Fibroblast of lung (primary cell): ENCODE results near the gene C10orf67. TPM values are rescaled to one million over a fixed set of nuclear protein-coding genes. Genes with fewer than 3 reads are reported as not detected.
A peak's percentile ranks its signal among the peaks of the same experiment; 100 is the strongest.

ENCODE experiments used
- DNase-seq, 2 donors: peaks; one replicate each; pipeline versions ENCODE4 v3.0.0 to v3.0.0-alpha.2; 2010; ENCODE audit warnings: low read depth in 2 of 2
- H2AFZ ChIP-seq: 2 replicates; pipeline ENCODE4 v1.5.1; 2012; ENCODE audit warnings: low read length, control low read depth, inconsistent platforms
- H3K27ac ChIP-seq: 2 replicates; pipeline ENCODE4 v1.5.1; 2011; ENCODE audit warnings: low read length, control low read depth; ENCODE audit not compliant: insufficient read depth
- H3K27me3 ChIP-seq: 2 replicates; pipeline ENCODE4 v1.5.1; 2011; ENCODE audit warnings: mild to moderate bottlenecking, low read length; ENCODE audit not compliant: control insufficient read depth, insufficient read depth
- H3K36me3 ChIP-seq: 2 replicates; pipeline ENCODE4 v1.5.1; 2011; ENCODE audit warnings: low read length; ENCODE audit not compliant: control insufficient read depth, insufficient read depth
- H3K4me1 ChIP-seq: 2 replicates; pipeline ENCODE4 v1.5.1; 2011; ENCODE audit warnings: low read length; ENCODE audit not compliant: control insufficient read depth, insufficient read depth; ENCODE audit errors: extremely low read depth
- H3K4me2 ChIP-seq: 2 replicates; pipeline ENCODE4 v1.5.1; 2011; ENCODE audit warnings: low read length, control low read depth; ENCODE audit not compliant: insufficient read depth; ENCODE audit errors: extremely low read depth
- H3K4me3 ChIP-seq, 4 experiments: fragments of 200-600 bp in 1 of 4; sonication (generic) in 1 of 4; replicated peaks in 1 of 4; 2 replicates each; pipeline ENCODE4 v1.5.1; 2011 to 2016; ENCODE audit warnings: low read length in 4 of 4, low read depth in 3 of 4, mild to moderate bottlenecking in 3 of 4, control low read depth in 2 of 4, inconsistent platforms in 1 of 4, mixed read lengths in 1 of 4; ENCODE audit not compliant: insufficient read depth in 1 of 4; ENCODE audit errors: control extremely low read depth in 1 of 4
- H3K79me2 ChIP-seq: 2 replicates; pipeline ENCODE4 v1.5.1; 2012; ENCODE audit warnings: mild to moderate bottlenecking, low read length, inconsistent platforms; ENCODE audit not compliant: control insufficient read depth, insufficient read depth
- H3K9ac ChIP-seq: 2 replicates; pipeline ENCODE4 v1.5.1; 2011; ENCODE audit warnings: mild to moderate bottlenecking, low read length, control low read depth; ENCODE audit not compliant: insufficient read depth
- H3K9me3 ChIP-seq: 2 replicates; pipeline ENCODE4 v1.5.1; 2012; ENCODE audit warnings: low read depth, low read length; ENCODE audit not compliant: control insufficient read depth, insufficient read depth
- H4K20me1 ChIP-seq: 2 replicates; pipeline ENCODE4 v1.5.1; 2011; ENCODE audit warnings: low read length; ENCODE audit not compliant: control insufficient read depth, insufficient read depth; ENCODE audit errors: extremely low read depth
- CTCF ChIP-seq, 2 donors: IDR thresholded peaks in 1 of 2; conservative IDR thresholded peaks in 1 of 2; 1 replicate in 1 of 2; 2 replicates in 1 of 2; pipeline ENCODE4 v1.5.1; 2011 to 2012; ENCODE audit warnings: low read length in 2 of 2, control low read depth in 1 of 2, inconsistent platforms in 1 of 2, low read depth in 1 of 2, mild to moderate bottlenecking in 1 of 2
- EZH2 ChIP-seq: IDR thresholded peaks from 2 replicates; pipeline ENCODE4 v1.5.1; 2012; ENCODE audit warnings: low read length, control low read depth, mild to moderate bottlenecking; ENCODE audit errors: missing control alignments
- polyA plus RNA-seq, 2 donors: library from polyadenylated mRNA; depleted of rRNA in 1 of 2; stranded (reverse) in 1 of 2; unstranded in 1 of 2; fragments of >200 nt; gene quantifications; 2 replicates each; pipeline ENCODE4 v1.2.1, GENCODE V29; 2011 to 2012; ENCODE audit warnings: missing spikeins in 1 of 2
- total RNA-seq: library from RNA; depleted of rRNA; stranded (reverse); fragments of >200 nt; gene quantifications from 2 replicates; pipeline ENCODE4 v1.2.1, GENCODE V29; 2014

Gene C10orf67
- total and polyA plus RNA-seq, 2 donors (not counting 1 experiment from before 2014, with no cell fraction given), result under 0.01 to 0.16 TPM

GRCh38 chr10:23315966-23316365 is 28.6 kb downstream of the C10orf67 start:
- Histone ChIP-seq H3K4me1 (no peaks in the 10 kb centered on the region), H3K36me3 (no peaks in the 10 kb centered on the region), H4K20me1 (no peaks in the 10 kb centered on the region), H3K9ac (no peak overlapping the region), H3K27ac (no peak overlapping the region), H3K79me2 (no peaks in the 10 kb centered on the region), H3K27me3 (no peaks in the 10 kb centered on the region), H3K9me3 (no peaks in the 10 kb centered on the region), H3K4me3 (no peak overlapping the region), H3K4me2 (no peak overlapping the region), H2AFZ (no peak overlapping the region)
- no peak for DNase-seq
- TF ChIP-seq CTCF (conservative IDR thresholded peaks at IDR 0.05 in 1 of 2, IDR thresholded peaks at IDR 0.05 in 1 of 2; ENCODE audit: low read depth in 1 of 2, low read length in 2 of 2), result no peak

- Histone ChIP-seq H4K20me1 (no peaks in the 10 kb centered on the region), H3K9me3 (no peaks in the 10 kb centered on the region), H2AFZ (no peak overlapping the region), H3K27ac (no peak overlapping the region), H3K27me3 (no peaks in the 10 kb centered on the region), H3K9ac (no peak overlapping the region), H3K36me3 (no peaks in the 10 kb centered on the region), H3K4me1 (no peaks in the 10 kb centered on the region), H3K4me3 (no peak overlapping the region), H3K4me2 (no peak overlapping the region), H3K79me2 (no peaks in the 10 kb centered on the region)
- TF ChIP-seq EZH2 (no peak), CTCF (conservative IDR thresholded peaks at IDR 0.05 in 1 of 2, IDR thresholded peaks at IDR 0.05 in 1 of 2; ENCODE audit: low read depth in 1 of 2, low read length in 2 of 2) (peak; percentile 43 to 61)
- peak; percentile 73 to 95 for DNase-seq
These were observed 29.8 kb downstream of the C10orf67 start for GRCh38 chr10:23314835-23315239.

- no peaks in the 10 kb centered on the region for H4K20me1 ChIP-seq
- no peak overlapping the region for H3K9ac ChIP-seq
- H3K36me3 ChIP-seq, result no peaks in the 10 kb centered on the region
- H2AFZ ChIP-seq, result no peak overlapping the region
- no peak for DNase-seq
- no peaks in the 10 kb centered on the region for H3K4me1 ChIP-seq
- TF ChIP-seq CTCF (conservative IDR thresholded peaks at IDR 0.05 in 1 of 2, IDR thresholded peaks at IDR 0.05 in 1 of 2; ENCODE audit: low read depth in 1 of 2, low read length in 2 of 2), result no peak
- no peak for TF ChIP-seq EZH2
- no peaks in the 10 kb centered on the region for H3K9me3 ChIP-seq
- H3K4me2 ChIP-seq, result no peak overlapping the region
- no peaks in the 10 kb centered on the region for H3K27me3 ChIP-seq
- no peaks in the 10 kb centered on the region for H3K79me2 ChIP-seq
- no peak overlapping the region for H3K27ac ChIP-seq
- H3K4me3 ChIP-seq, result no peak overlapping the region
These were observed 33.6 kb downstream of the C10orf67 start for GRCh38 chr10:23311034-23311433.
